HepG2 (cell line): ENCODE results near the gene ACTN3. TPM values are rescaled to one million over a fixed set of nuclear protein-coding genes. Genes with fewer than 3 reads are reported as not detected.

ENCODE experiments used
- ATAC-seq: fragments of 200-7000 bp; cut with Tn5 transposase; 3 replicates; pipeline ENCODE4 v1.9.1; 2020; ENCODE audit warnings: mild to moderate bottlenecking, moderate library complexity
- BruUV-seq: library from RNA; stranded (reverse); fragments of 400-500 nt; replicated peaks from 2 replicates; lab custom pipeline; 2021; lab: Mats Ljungman, UMichigan
- CTCF ChIA-PET: fragments of 300-600 bp; formaldehyde crosslinking; extraction: SDS; loops from one replicate; lab custom pipeline; 2021; ENCODE audit warnings: low total read pairs, inconsistent platforms, low intra/inter-chr PET ratio; lab: Yijun Ruan, JAX
- POLR2A ChIA-PET: fragments of 350-600 bp; sonication (Branson Sonifier 250); formaldehyde crosslinking; loops from one replicate; lab custom pipeline; 2020; ENCODE audit warnings: antibody characterized with exemption, inconsistent platforms; lab: Yijun Ruan, JAX
- DNase-seq: peaks from one replicate; pipeline ENCODE4 v3.0.0-alpha.2; 2015; ENCODE audit warnings: low spot score
- FAIRE-seq: peaks from 3 replicates; lab custom pipeline; 2011; peaks lifted over from hg19 to GRCh38; lab: Jason Lieb, UNC
- H2AFZ ChIP-seq: one replicate; pipeline ENCODE4 v1.6.1; 2011; ENCODE audit warnings: low read length, inconsistent platforms
- H3K27ac ChIP-seq: fragments of 300-600 bp; 3 replicates; pipeline ENCODE4 v1.8.0; 2011; ENCODE audit warnings: mixed run types, mild to moderate bottlenecking, mixed read lengths, low read length, inconsistent platforms; ENCODE audit not compliant: insufficient read depth; ENCODE audit errors: extremely low read length
- H3K27me3 ChIP-seq, 2 experiments: fragments of 200-600 bp in 1 of 2; 2 replicates in 1 of 2; 3 replicates in 1 of 2; pipeline versions ENCODE4 v1.6.0 to v1.8.0; 2011; ENCODE audit warnings: low read length in 2 of 2, mild to moderate bottlenecking in 2 of 2, moderate library complexity in 2 of 2, inconsistent platforms in 1 of 2; ENCODE audit not compliant: insufficient read depth in 2 of 2, control insufficient read depth in 1 of 2
- H3K36me3 ChIP-seq, 2 experiments: fragments of 200-600 bp in 1 of 2; replicated peaks in 1 of 2; 2 replicates in 1 of 2; 3 replicates in 1 of 2; pipeline versions ENCODE4 v1.5.1 to v1.8.0; 2011; ENCODE audit warnings: low read length in 2 of 2, inconsistent platforms in 1 of 2; ENCODE audit not compliant: insufficient read depth in 2 of 2, control insufficient read depth in 1 of 2
- H3K4me1 ChIP-seq: 2 replicates; pipeline ENCODE4 v1.5.1; 2012; ENCODE audit warnings: low read length, inconsistent platforms; ENCODE audit not compliant: insufficient read depth
- H3K4me2 ChIP-seq: 2 replicates; pipeline ENCODE4 v1.6.0; 2011; ENCODE audit warnings: low read depth, low read length, inconsistent platforms
- H3K4me3 ChIP-seq, 3 experiments: fragments of 200-600 bp in 1 of 3; sonication (generic), shearing (Covaris generic) in 1 of 3; replicated peaks in 1 of 3; 2 replicates each; pipeline ENCODE4 v1.5.1; 2011 to 2016; ENCODE audit warnings: low read length in 3 of 3, inconsistent platforms in 2 of 3, low read depth in 2 of 3, mild to moderate bottlenecking in 2 of 3, control low read depth in 1 of 3, mixed read lengths in 1 of 3; ENCODE audit not compliant: insufficient read depth in 1 of 3
- H3K79me2 ChIP-seq: one replicate; pipeline ENCODE4 v1.6.1; 2011; ENCODE audit warnings: low read length, inconsistent platforms; ENCODE audit not compliant: insufficient read depth
- H3K9ac ChIP-seq: 2 replicates; pipeline ENCODE4 v1.6.0; 2011; ENCODE audit warnings: mild to moderate bottlenecking, low read depth, low read length, inconsistent platforms; ENCODE audit not compliant: insufficient read depth
- H3K9me3 ChIP-seq: 2 replicates; pipeline ENCODE4 v1.5.1; 2012; ENCODE audit warnings: mild to moderate bottlenecking, low read length
- H4K20me1 ChIP-seq: 2 replicates; pipeline ENCODE4 v1.6.0; 2011; ENCODE audit warnings: inconsistent platforms, mild to moderate bottlenecking, low read length, moderate library complexity; ENCODE audit not compliant: insufficient read depth
- HDAC2 ChIP-seq: sonication (generic); formaldehyde crosslinking; IDR thresholded peaks from 2 replicates; pipeline ENCODE4 v1.4.0; 2020; ENCODE audit warnings: missing genetic modification reagents
- KLF6 ChIP-seq: IDR thresholded peaks from 2 replicates; pipeline ENCODE4 v1.8.0; 2016; ENCODE audit warnings: missing biosample characterization, missing genetic modification reagents
- MTF1 ChIP-seq: sonication (generic); formaldehyde crosslinking; IDR thresholded peaks from 2 replicates; pipeline ENCODE4 v1.5.0; 2020; ENCODE audit warnings: missing genetic modification reagents
- NFYC ChIP-seq: IDR thresholded peaks from 2 replicates; pipeline ENCODE4 v1.6.1; 2016; ENCODE audit warnings: missing genetic modification reagents, missing compliant biosample characterization
- REL ChIP-seq: sonication (generic); formaldehyde crosslinking; conservative IDR thresholded peaks from 2 replicates; pipeline ENCODE4 v1.8.0; 2022; ENCODE audit warnings: mild to moderate bottlenecking, missing genetic modification reagents, moderate library complexity
- SP140L ChIP-seq: sonication (generic); formaldehyde crosslinking; IDR thresholded peaks from 2 replicates; pipeline ENCODE4 v1.4.0; 2020; ENCODE audit warnings: missing genetic modification reagents, borderline replicate concordance
- ZBTB20 ChIP-seq: sonication (generic); formaldehyde crosslinking; IDR thresholded peaks from 2 replicates; pipeline ENCODE4 v1.8.1; 2023; ENCODE audit warnings: missing genetic modification reagents, low read depth, mild to moderate bottlenecking, borderline replicate concordance
- ZBTB44 ChIP-seq: sonication (generic); formaldehyde crosslinking; IDR thresholded peaks from 2 replicates; pipeline ENCODE4 v1.4.0; 2020; ENCODE audit warnings: missing genetic modification reagents
- ZFP41 ChIP-seq: sonication (generic); formaldehyde crosslinking; IDR thresholded peaks from 2 replicates; pipeline ENCODE4 v1.4.0; 2020; ENCODE audit warnings: mild to moderate bottlenecking, missing genetic modification reagents, borderline replicate concordance
- ZNF264 ChIP-seq: sonication (generic); formaldehyde crosslinking; IDR thresholded peaks from 2 replicates; pipeline ENCODE4 v1.4.0; 2020; ENCODE audit warnings: missing genetic modification reagents
- ZNF317 ChIP-seq: sonication (generic); formaldehyde crosslinking; IDR thresholded peaks from 2 replicates; pipeline ENCODE4 v1.5.0; 2020; ENCODE audit warnings: mild to moderate bottlenecking, missing genetic modification reagents
- ZNF343 ChIP-seq: sonication (generic); formaldehyde crosslinking; IDR thresholded peaks from 2 replicates; pipeline ENCODE4 v1.4.0; 2020; ENCODE audit warnings: mild to moderate bottlenecking, missing genetic modification reagents
- ZNF598 ChIP-seq: sonication (generic); formaldehyde crosslinking; IDR thresholded peaks from 2 replicates; pipeline ENCODE4 v1.5.1; 2020; ENCODE audit warnings: mild to moderate bottlenecking, missing genetic modification reagents, borderline replicate concordance
- ZNF737 ChIP-seq: sonication (generic); formaldehyde crosslinking; IDR thresholded peaks from 2 replicates; pipeline ENCODE4 v1.5.0; 2020; ENCODE audit warnings: missing genetic modification reagents, mild to moderate bottlenecking, borderline replicate concordance
- ZNF83 ChIP-seq: sonication (generic); formaldehyde crosslinking; IDR thresholded peaks from 2 replicates; pipeline ENCODE4 v1.4.0; 2020; ENCODE audit warnings: missing genetic modification reagents, mild to moderate bottlenecking, borderline replicate concordance
- WGBS: methylation state at CpG from one replicate; pipeline ENCODE4 v1.1.6; 2017; ENCODE audit warnings: low lambda C conversion rate; 5-methylcytosine and 5-hydroxymethylcytosine counted together
- in situ Hi-C: cut with HindIII; loops from 2 replicates; pipeline ENCODE4 v1.10.0; 2017; ENCODE audit warnings: low pct_unique_long_range_greater_than_20kb; ENCODE audit not compliant: extremely low pct_ligation_motif_present
- intact Hi-C: fragments of 100-400 bp; cut with micrococcal nuclease; formaldehyde crosslinking; loops from one replicate; pipeline ENCODE4 v1.10.0; 2022; ENCODE audit not compliant: unreplicated experiment
- polyA plus RNA-seq, 8 experiments: library from polyadenylated mRNA; depleted of rRNA in 3 of 8; stranded (reverse) in 7 of 8; unstranded in 1 of 8; fragments of >200 nt; fragmentation: Illumina TruSeq in 4 of 8; extraction: Trizol in 4 of 8; gene quantifications; 2 replicates each; pipeline versions ENCODE4 v1.2.1 to v1.2.3, GENCODE V29; 2011 to 2016; ENCODE audit warnings: low read depth in 4 of 8, missing spikeins in 1 of 8, mixed read lengths in 1 of 8; ENCODE audit not compliant: insufficient read depth in 1 of 8
- total RNA-seq, 5 experiments: library from RNA; depleted of rRNA; stranded (reverse); fragments of >200 nt; fragmentation: Illumina TruSeq; extraction: Trizol; gene quantifications; 2 replicates each; pipeline ENCODE4 v1.2.3, GENCODE V29; 2016; ENCODE audit warnings: low read depth in 1 of 5
- TF ChIP-seq, protein P1 (sequence below): sonication (generic); formaldehyde crosslinking; IDR thresholded peaks from 2 replicates; pipeline ENCODE4 v1.4.0; 2020; ENCODE audit warnings: mild to moderate bottlenecking, missing genetic modification reagents

Gene ACTN3
- total and polyA plus RNA-seq, 2 of the 13 experiments (the other 11 are each of a cell fraction or from before 2014, with no cell fraction given) = 0.04 to 0.09 TPM

DNA sequence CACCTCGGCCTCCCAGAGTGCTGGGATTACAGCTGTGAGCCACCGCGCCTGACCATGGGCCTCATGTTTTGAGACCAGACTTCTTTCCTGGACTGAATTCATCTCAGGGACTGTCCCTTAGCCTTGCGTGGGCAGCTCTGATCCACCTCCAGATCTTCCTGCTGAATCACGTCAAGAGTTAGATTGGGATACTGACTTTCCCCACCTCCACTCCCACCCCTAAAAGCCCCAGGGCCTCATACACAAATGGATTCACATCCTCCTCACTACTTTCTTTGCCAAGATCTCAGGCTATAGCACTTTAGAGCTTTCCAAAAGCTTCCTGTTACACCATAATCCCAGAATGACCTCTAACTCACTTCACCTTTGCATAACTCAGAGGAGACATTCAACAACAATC lies 34.1 kb downstream of the ACTN3 start:
- no peak for TF ChIP-seq ZFP41 (CRISPR knock-in tag)
- TF ChIP-seq ZBTB44 (CRISPR knock-in tag) = no peak
- TF ChIP-seq ZNF737 = no peak
- TF ChIP-seq ZNF343 = no peak
- no peak for TF ChIP-seq MTF1 (CRISPR knock-in tag)
- no peak for TF ChIP-seq ZNF264 (CRISPR knock-in tag)
- no peak for TF ChIP-seq ZBTB20 (CRISPR knock-in tag)
- TF ChIP-seq HDAC2 (CRISPR knock-in tag) = no peak
- no peak for TF ChIP-seq ZNF317 (CRISPR knock-in tag)
- no peak for TF ChIP-seq NFYC (CRISPR knock-in tag)
- TF ChIP-seq ZNF83 = no peak
- no peak for TF ChIP-seq SP140L (CRISPR knock-in tag)
- TF ChIP-seq KLF6 = no peak
- TF ChIP-seq ZNF598 (CRISPR knock-in tag) = no peak
- TF ChIP-seq, protein P1, sequence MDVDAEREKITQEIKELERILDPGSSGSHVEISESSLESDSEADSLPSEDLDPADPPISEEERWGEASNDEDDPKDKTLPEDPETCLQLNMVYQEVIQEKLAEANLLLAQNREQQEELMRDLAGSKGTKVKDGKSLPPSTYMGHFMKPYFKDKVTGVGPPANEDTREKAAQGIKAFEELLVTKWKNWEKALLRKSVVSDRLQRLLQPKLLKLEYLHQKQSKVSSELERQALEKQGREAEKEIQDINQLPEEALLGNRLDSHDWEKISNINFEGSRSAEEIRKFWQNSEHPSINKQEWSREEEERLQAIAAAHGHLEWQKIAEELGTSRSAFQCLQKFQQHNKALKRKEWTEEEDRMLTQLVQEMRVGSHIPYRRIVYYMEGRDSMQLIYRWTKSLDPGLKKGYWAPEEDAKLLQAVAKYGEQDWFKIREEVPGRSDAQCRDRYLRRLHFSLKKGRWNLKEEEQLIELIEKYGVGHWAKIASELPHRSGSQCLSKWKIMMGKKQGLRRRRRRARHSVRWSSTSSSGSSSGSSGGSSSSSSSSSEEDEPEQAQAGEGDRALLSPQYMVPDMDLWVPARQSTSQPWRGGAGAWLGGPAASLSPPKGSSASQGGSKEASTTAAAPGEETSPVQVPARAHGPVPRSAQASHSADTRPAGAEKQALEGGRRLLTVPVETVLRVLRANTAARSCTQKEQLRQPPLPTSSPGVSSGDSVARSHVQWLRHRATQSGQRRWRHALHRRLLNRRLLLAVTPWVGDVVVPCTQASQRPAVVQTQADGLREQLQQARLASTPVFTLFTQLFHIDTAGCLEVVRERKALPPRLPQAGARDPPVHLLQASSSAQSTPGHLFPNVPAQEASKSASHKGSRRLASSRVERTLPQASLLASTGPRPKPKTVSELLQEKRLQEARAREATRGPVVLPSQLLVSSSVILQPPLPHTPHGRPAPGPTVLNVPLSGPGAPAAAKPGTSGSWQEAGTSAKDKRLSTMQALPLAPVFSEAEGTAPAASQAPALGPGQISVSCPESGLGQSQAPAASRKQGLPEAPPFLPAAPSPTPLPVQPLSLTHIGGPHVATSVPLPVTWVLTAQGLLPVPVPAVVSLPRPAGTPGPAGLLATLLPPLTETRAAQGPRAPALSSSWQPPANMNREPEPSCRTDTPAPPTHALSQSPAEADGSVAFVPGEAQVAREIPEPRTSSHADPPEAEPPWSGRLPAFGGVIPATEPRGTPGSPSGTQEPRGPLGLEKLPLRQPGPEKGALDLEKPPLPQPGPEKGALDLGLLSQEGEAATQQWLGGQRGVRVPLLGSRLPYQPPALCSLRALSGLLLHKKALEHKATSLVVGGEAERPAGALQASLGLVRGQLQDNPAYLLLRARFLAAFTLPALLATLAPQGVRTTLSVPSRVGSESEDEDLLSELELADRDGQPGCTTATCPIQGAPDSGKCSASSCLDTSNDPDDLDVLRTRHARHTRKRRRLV (CRISPR knock-in tag) = no peak
- TF ChIP-seq REL (CRISPR knock-in tag) = no peak
- DNase-seq (no peak), ATAC-seq (no peak), FAIRE-seq (no peak)
- Histone ChIP-seq H3K9me3 (no peaks in the 10 kb centered on the region; the same call in 1 of the 2 replicates), H3K36me3 (no peaks in the 10 kb centered on the region), H3K9ac (no peak overlapping the region), H3K27me3 (peaks cover 0 to 2% of the 10 kb centered on the region in 2 experiments; a peak in 1 of 5 replicates), H3K4me3 (no peak overlapping the region), H2AFZ (no peak overlapping the region), H3K4me2 (no peak overlapping the region), H3K79me2 (no peaks in the 10 kb centered on the region), H3K4me1 (peaks cover 22% of the 10 kb centered on the region), H4K20me1 (no peaks in the 10 kb centered on the region), H3K27ac (no peak overlapping the region)
- intact Hi-C loops = no loop called here
- ChIA-PET CTCF (interaction anchor here (2.7 kb wide), 1 partner anchor 98 kb away, joined by 34 read pairs; the partner anchor contains the start of gene RBM4B), POLR2A (interaction anchor here (1.0 to 1.8 kb wide), 4 partner anchors 12 to 97 kb away, joined by 3 to 9 read pairs (median 4); partner anchors contain the start of genes CCDC87, CCS and RBM4B)
- WGBS = 32% methylated on average over 5 of the region's 5 CpGs
- BruUV-seq = no TSS peak
- in situ Hi-C loops = no loop called here
